ENCODE measurements around the gene PMFBP1. TPM values are rescaled to one million over a fixed set of nuclear protein-coding genes. Genes with fewer than 3 reads are reported as not detected.

The PMFBP1 gene
- total RNA-seq, 2 experiments from 2014 or later = 0.64 to 0.88 TPM

GRCh38 chr16:72182976-72183375 is 11.0 kb upstream of the PMFBP1 start:
- POLR2A ChIA-PET = no interaction called here
- Mint-ChIP-seq H3K27me3 (no peaks in the 10 kb centered on the region), H3K4me3 (no peak overlapping the region), H3K36me3 (ENCODE audit: low read depth) (no peaks in the 10 kb centered on the region), H3K27ac (no peak overlapping the region), H3K4me1 (no peaks in the 10 kb centered on the region), H3K9me3 (ENCODE audit: low read depth) (no peaks in the 10 kb centered on the region)
- intact Hi-C loops (cut with DNase I, micrococcal nuclease) = no loop called here
- DNase-seq (no peak), ATAC-seq (no peak)
- CTCF ChIA-PET = interaction anchor here (0.8 kb wide), 1 partner anchor 71 kb away, joined by 3 read pairs; no protein-coding TSS in a partner anchor

GRCh38 chr16:72179204-72179970 is 7.4 kb upstream of the PMFBP1 start:
- intact Hi-C loops (cut with DNase I, micrococcal nuclease) = no loop called here
- peaks cover 2% of the 10 kb centered on the region for H3K9me3 Mint-ChIP-seq (ENCODE audit: low read depth)
- no peaks in the 10 kb centered on the region for H3K36me3 Mint-ChIP-seq (ENCODE audit: low read depth)
- no peak for DNase-seq
- no peak for ATAC-seq
- no peak overlapping the region for H3K4me3 Mint-ChIP-seq
- ChIA-PET CTCF (interaction anchor here (1.3 to 1.4 kb wide), 2 partner anchors 54 to 88 kb away, joined by 3 read pairs; no protein-coding TSS in a partner anchor), POLR2A (no interaction called here)
- peaks cover 8% of the 10 kb centered on the region for H3K4me1 Mint-ChIP-seq
- peaks cover 7% of the 10 kb centered on the region for H3K27me3 Mint-ChIP-seq
- H3K27ac Mint-ChIP-seq = no peak overlapping the region

GRCh38 chr16:72174726-72175125 is 2.8 kb upstream of the PMFBP1 start:
- ATAC-seq = no peak
- Mint-ChIP-seq H3K4me3 (no peak overlapping the region), H3K27me3 (peaks cover 7% of the 10 kb centered on the region), H3K27ac (no peak overlapping the region), H3K9me3 (ENCODE audit: low read depth) (peaks cover 2% of the 10 kb centered on the region), H3K36me3 (ENCODE audit: low read depth) (no peaks in the 10 kb centered on the region), H3K4me1 (peaks cover 30% of the 10 kb centered on the region)
- no peak for DNase-seq
- intact Hi-C loops (cut with DNase I, micrococcal nuclease) = no loop called here
- ChIA-PET CTCF (no interaction called here), POLR2A (no interaction called here)

- POLR2A ChIA-PET = no interaction called here
- Mint-ChIP-seq H3K27ac (no peak overlapping the region), H3K4me1 (peaks cover 30% of the 10 kb centered on the region), H3K27me3 (peaks cover 7% of the 10 kb centered on the region), H3K36me3 (ENCODE audit: low read depth) (no peaks in the 10 kb centered on the region), H3K9me3 (ENCODE audit: low read depth) (peaks cover 2% of the 10 kb centered on the region), H3K4me3 (no peak overlapping the region)
- ATAC-seq (peak; percentile 49), DNase-seq (no peak)
- CTCF ChIA-PET = interaction anchor here (1.1 kb wide), 1 partner anchor 49 kb away, joined by 3 read pairs; no protein-coding TSS in a partner anchor
- intact Hi-C loops (cut with DNase I, micrococcal nuclease) = no loop called here
Observed at GRCh38 chr16:72173997-72174396, 2.0 kb upstream of the PMFBP1 start.

GRCh38 chr16:72171236-72171635 is 719 bp downstream of the PMFBP1 start:
- peaks cover 2% of the 10 kb centered on the region for H3K9me3 Mint-ChIP-seq (ENCODE audit: low read depth)

GRCh38 chr16:72169708-72170107 is 2.2 kb downstream of the PMFBP1 start:
- Mint-ChIP-seq H3K27ac (no peak overlapping the region), H3K27me3 (peaks cover 4% of the 10 kb centered on the region), H3K9me3 (ENCODE audit: low read depth) (no peaks in the 10 kb centered on the region), H3K4me1 (peaks cover 26% of the 10 kb centered on the region), H3K4me3 (no peak overlapping the region), H3K36me3 (ENCODE audit: low read depth) (no peaks in the 10 kb centered on the region)
- POLR2A ChIA-PET = no interaction called here
- ATAC-seq (no peak), DNase-seq (no peak)
- CTCF ChIA-PET = interaction anchor here (0.7 kb wide), 1 partner anchor 369 kb away, joined by 3 read pairs; no protein-coding TSS in a partner anchor
- intact Hi-C loops (cut with DNase I, micrococcal nuclease) = no loop called here

More at GRCh38 chr16:72171236-72171635, 719 bp downstream of the PMFBP1 start:
- ATAC-seq = no peak
- intact Hi-C loops (cut with DNase I, micrococcal nuclease) = no loop called here
- Mint-ChIP-seq H3K27me3 (peaks cover 3% of the 10 kb centered on the region), H3K36me3 (ENCODE audit: low read depth) (no peaks in the 10 kb centered on the region), H3K27ac (no peak overlapping the region), H3K4me3 (no peak overlapping the region), H3K4me1 (peaks cover 30% of the 10 kb centered on the region)
- DNase-seq = no peak
- POLR2A ChIA-PET = no interaction called here
- CTCF ChIA-PET = interaction anchor here (0.9 kb wide), 1 partner anchor 41 kb away, joined by 4 read pairs; no protein-coding TSS in a partner anchor

GRCh38 chr16:72168365-72168764 is 3.6 kb downstream of the PMFBP1 start:
- CTCF ChIA-PET = interaction anchor here (0.7 kb wide), 1 partner anchor 754 kb away, joined by 3 read pairs; no protein-coding TSS in a partner anchor
- no peaks in the 10 kb centered on the region for H3K9me3 Mint-ChIP-seq (ENCODE audit: low read depth)
- POLR2A ChIA-PET = no interaction called here
- no peak overlapping the region for H3K27ac Mint-ChIP-seq
- intact Hi-C loops (cut with DNase I, micrococcal nuclease) = no loop called here
- H3K36me3 Mint-ChIP-seq (ENCODE audit: low read depth) = no peaks in the 10 kb centered on the region
- peaks cover 4% of the 10 kb centered on the region for H3K27me3 Mint-ChIP-seq
- no peak overlapping the region for H3K4me3 Mint-ChIP-seq
- H3K4me1 Mint-ChIP-seq = peaks cover 14% of the 10 kb centered on the region
- ATAC-seq = no peak
- DNase-seq = no peak

GRCh38 chr16:72166954-72167561 is 4.9 kb downstream of the PMFBP1 start:
- H3K27ac Mint-ChIP-seq = no peak overlapping the region
- POLR2A ChIA-PET = no interaction called here
- H3K27me3 Mint-ChIP-seq = peaks cover 4% of the 10 kb centered on the region
- ATAC-seq = no peak
- H3K4me3 Mint-ChIP-seq = no peak overlapping the region
- peaks cover 3% of the 10 kb centered on the region for H3K4me1 Mint-ChIP-seq
- H3K9me3 Mint-ChIP-seq (ENCODE audit: low read depth) = no peaks in the 10 kb centered on the region
- intact Hi-C loops (cut with DNase I, micrococcal nuclease) = no loop called here
- CTCF ChIA-PET = no interaction called here
- H3K36me3 Mint-ChIP-seq (ENCODE audit: low read depth) = no peaks in the 10 kb centered on the region
- DNase-seq = no peak

- ChIA-PET CTCF (interaction anchor here (0.7 kb wide), 1 partner anchor 145 kb away, joined by 3 read pairs; no protein-coding TSS in a partner anchor), POLR2A (no interaction called here)
- Mint-ChIP-seq H3K27ac (no peak overlapping the region), H3K4me1 (no peaks in the 10 kb centered on the region), H3K36me3 (ENCODE audit: low read depth) (no peaks in the 10 kb centered on the region), H3K9me3 (ENCODE audit: low read depth) (no peaks in the 10 kb centered on the region), H3K27me3 (peaks cover 4% of the 10 kb centered on the region), H3K4me3 (no peak overlapping the region)
- DNase-seq = no peak
- no peak for ATAC-seq
- intact Hi-C loops (cut with DNase I, micrococcal nuclease) = no loop called here
Observed at GRCh38 chr16:72166151-72166550, 5.8 kb downstream of the PMFBP1 start.

GRCh38 chr16:72164691-72165090 is 7.3 kb downstream of the PMFBP1 start:
- H3K27ac Mint-ChIP-seq = no peak overlapping the region
- no peak for ATAC-seq
- ChIA-PET POLR2A (no interaction called here), CTCF (interaction anchor here (0.7 kb wide), 1 partner anchor 327 kb away, joined by 3 read pairs; no protein-coding TSS in a partner anchor)
- H3K36me3 Mint-ChIP-seq (ENCODE audit: low read depth) = no peaks in the 10 kb centered on the region
- DNase-seq = no peak
- peaks cover 4% of the 10 kb centered on the region for H3K27me3 Mint-ChIP-seq
- no peak overlapping the region for H3K4me3 Mint-ChIP-seq
- intact Hi-C loops (cut with DNase I, micrococcal nuclease) = no loop called here
- H3K4me1 Mint-ChIP-seq = no peaks in the 10 kb centered on the region
- H3K9me3 Mint-ChIP-seq (ENCODE audit: low read depth) = no peaks in the 10 kb centered on the region

- H3K4me1 Mint-ChIP-seq = no peaks in the 10 kb centered on the region
- ATAC-seq = no peak
- peaks cover 3% of the 10 kb centered on the region for H3K27me3 Mint-ChIP-seq
- no peaks in the 10 kb centered on the region for H3K36me3 Mint-ChIP-seq (ENCODE audit: low read depth)
- no peaks in the 10 kb centered on the region for H3K9me3 Mint-ChIP-seq (ENCODE audit: low read depth)
- no peak for DNase-seq
- no peak overlapping the region for H3K27ac Mint-ChIP-seq
- H3K4me3 Mint-ChIP-seq = no peak overlapping the region
- intact Hi-C loops (cut with DNase I, micrococcal nuclease) = no loop called here
- ChIA-PET POLR2A (no interaction called here), CTCF (no interaction called here)
Observed at GRCh38 chr16:72162105-72162692, 9.8 kb downstream of the PMFBP1 start.

All from activated CD4-positive, alpha-beta T cell treated with anti-CD3 and anti-CD28 coated beads for 36 hours (primary cell).